DND-41 (cell line): ENCODE data around the gene CFAP20.

ENCODE experiments used
- ATAC-seq: fragments of 200-7000 bp; cut with Tn5 transposase; 3 replicates; pipeline ENCODE4 v1.9.1; 2021; ENCODE audit warnings: low read depth; ENCODE audit not compliant: insufficient read depth
- DNase-seq: peaks from one replicate; pipeline ENCODE4 v3.0.0-alpha.2; 2020
- H2AFZ ChIP-seq: 2 replicates; pipeline ENCODE4 v1.6.0; 2012; ENCODE audit warnings: low read depth, low read length
- H3K27ac ChIP-seq: 2 replicates; pipeline ENCODE4 v1.5.1; 2012; ENCODE audit warnings: low read length, inconsistent platforms
- H3K27me3 ChIP-seq: fragments of 200-600 bp; sonication (generic); 2 replicates; pipeline ENCODE4 v1.6.0; 2012; ENCODE audit warnings: low read length, mild to moderate bottlenecking, inconsistent platforms; ENCODE audit not compliant: insufficient read depth, poor library complexity
- H3K36me3 ChIP-seq: 2 replicates; pipeline ENCODE4 v1.5.1; 2012; ENCODE audit warnings: low read length, inconsistent platforms; ENCODE audit not compliant: insufficient read depth
- H3K4me1 ChIP-seq: 2 replicates; pipeline ENCODE4 v1.5.1; 2012; ENCODE audit warnings: mild to moderate bottlenecking, low read length; ENCODE audit not compliant: insufficient read depth
- H3K4me2 ChIP-seq: 2 replicates; pipeline ENCODE4 v1.6.0; 2012; ENCODE audit warnings: mild to moderate bottlenecking, moderate library complexity, low read length, inconsistent platforms; ENCODE audit not compliant: insufficient read depth
- H3K4me3 ChIP-seq, 2 experiments: fragments of 200-600 bp in 1 of 2; shearing (Covaris generic) in 1 of 2; 2 replicates each; pipeline ENCODE4 v1.5.1; 2012 to 2016; ENCODE audit warnings: inconsistent platforms in 2 of 2, low read length in 2 of 2, mild to moderate bottlenecking in 2 of 2, low read depth in 1 of 2, moderate library complexity in 1 of 2
- H3K79me2 ChIP-seq: 2 replicates; pipeline ENCODE4 v1.6.0; 2012; ENCODE audit warnings: low read length, inconsistent platforms; ENCODE audit not compliant: insufficient read depth
- H3K9ac ChIP-seq: 2 replicates; pipeline ENCODE4 v1.6.0; 2012; ENCODE audit warnings: low read depth, mild to moderate bottlenecking, inconsistent platforms, low read length, moderate library complexity
- H3K9me3 ChIP-seq: 2 replicates; pipeline ENCODE4 v1.5.1; 2012; ENCODE audit warnings: low read length, moderate library complexity, mild to moderate bottlenecking, inconsistent platforms; ENCODE audit not compliant: insufficient read depth, severe bottlenecking
- H4K20me1 ChIP-seq: 2 replicates; pipeline ENCODE4 v1.6.0; 2012; ENCODE audit warnings: low read length; ENCODE audit not compliant: insufficient read depth
- CTCF ChIP-seq: IDR thresholded peaks from 2 replicates; pipeline ENCODE4 v1.5.1; 2012; ENCODE audit warnings: borderline replicate concordance, low read length, moderate library complexity, mild to moderate bottlenecking; ENCODE audit not compliant: poor library complexity, severe bottlenecking; ENCODE audit errors: extremely low read depth
- EZH2 ChIP-seq: IDR thresholded peaks from 3 replicates; pipeline ENCODE4 v1.6.1; 2012; ENCODE audit warnings: borderline replicate concordance, low read depth, mild to moderate bottlenecking, moderate library complexity, low read length, inconsistent platforms; ENCODE audit not compliant: severe bottlenecking

Gene CFAP20

DNA sequence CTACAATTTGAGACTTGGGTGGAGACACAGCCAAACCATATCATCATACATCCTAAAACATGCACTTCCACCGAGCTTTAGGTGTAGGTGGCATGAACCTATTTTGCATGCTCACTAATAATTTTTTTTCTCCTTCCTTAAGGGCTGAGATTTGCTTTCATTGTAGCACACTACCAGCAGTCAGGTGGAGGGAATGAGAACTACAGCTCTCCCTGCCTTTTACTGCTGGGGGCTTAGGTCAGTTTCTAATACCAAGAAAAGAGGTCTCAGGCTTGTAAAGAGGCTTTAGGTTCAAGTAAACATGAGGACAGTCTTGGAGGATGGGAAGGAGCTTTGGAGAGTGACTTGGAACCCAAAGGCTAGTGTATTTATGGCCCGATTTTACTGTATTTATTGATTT is 22.0 kb downstream of the CFAP20 start:
- ATAC-seq (no peak), DNase-seq (no peak)
- H3K4me3 ChIP-seq = no peak overlapping the region
- no peak overlapping the region for H3K9ac ChIP-seq
- no peaks in the 10 kb centered on the region for H3K79me2 ChIP-seq
- TF ChIP-seq CTCF (no peak), EZH2 (no peak)
- no peaks in the 10 kb centered on the region for H3K36me3 ChIP-seq
- H4K20me1 ChIP-seq = 0 out of 2 replicates have a peak, but pooled peaks cover 3% of the 10 kb centered on the region
- no peaks in the 10 kb centered on the region for H3K9me3 ChIP-seq
- H2AFZ ChIP-seq = no peak overlapping the region
- no peak overlapping the region for H3K4me2 ChIP-seq
- no peaks in the 10 kb centered on the region for H3K4me1 ChIP-seq
- H3K27ac ChIP-seq = no peak overlapping the region
- H3K27me3 ChIP-seq = no peaks in the 10 kb centered on the region

DNA sequence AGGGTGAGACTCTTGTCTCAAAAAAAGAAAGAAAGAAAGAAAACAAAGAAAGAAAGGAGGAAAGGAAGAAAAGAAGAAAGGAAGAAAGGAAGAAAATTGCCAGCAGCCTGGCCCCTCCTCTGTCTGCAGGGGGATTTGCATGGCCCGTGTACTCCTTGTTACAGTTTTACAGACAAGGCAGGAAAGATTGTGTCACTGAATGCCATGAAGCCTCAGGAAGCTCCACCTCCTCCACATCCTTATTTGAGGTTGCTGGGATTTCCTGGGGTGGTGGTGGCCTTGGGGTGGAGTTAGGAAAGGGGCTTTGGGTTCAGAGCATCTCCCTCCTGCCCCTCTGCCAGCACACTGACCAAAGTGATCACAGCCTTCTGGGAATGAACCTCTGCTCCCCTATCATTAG is 23.6 kb downstream of the CFAP20 start:
- H3K4me1 ChIP-seq = no peaks in the 10 kb centered on the region
- no peaks in the 10 kb centered on the region for H3K27me3 ChIP-seq
- H3K9ac ChIP-seq = no peak overlapping the region

GRCh38 chr16:58102665-58103392 is 26.4 kb downstream of the CFAP20 start:
- H4K20me1 ChIP-seq = no peaks in the 10 kb centered on the region
- H3K4me1 ChIP-seq = no peaks in the 10 kb centered on the region
- H3K4me2 ChIP-seq = no peak overlapping the region
- no peaks in the 10 kb centered on the region for H3K36me3 ChIP-seq
- H3K9me3 ChIP-seq = no peaks in the 10 kb centered on the region
- H2AFZ ChIP-seq = no peak overlapping the region
- no peaks in the 10 kb centered on the region for H3K79me2 ChIP-seq
- H3K4me3 ChIP-seq = no peak overlapping the region
- peak; percentile 34 for DNase-seq
- TF ChIP-seq EZH2 (no peak), CTCF (no peak)
- no peak overlapping the region for H3K9ac ChIP-seq
- no peaks in the 10 kb centered on the region for H3K27me3 ChIP-seq
- peak; percentile 69 for ATAC-seq
- H3K27ac ChIP-seq = no peak overlapping the region

More for the DNA sequence above, 23.6 kb downstream of the CFAP20 start:
- H3K4me3 ChIP-seq = no peak overlapping the region
- no peaks in the 10 kb centered on the region for H4K20me1 ChIP-seq
- H3K9me3 ChIP-seq = no peaks in the 10 kb centered on the region
- TF ChIP-seq CTCF (no peak), EZH2 (no peak)
- H3K36me3 ChIP-seq = no peaks in the 10 kb centered on the region
- no peak overlapping the region for H3K4me2 ChIP-seq
- H2AFZ ChIP-seq = no peak overlapping the region
- H3K79me2 ChIP-seq = no peaks in the 10 kb centered on the region
- H3K27ac ChIP-seq = no peak overlapping the region
- DNase-seq = no peak
- peak; percentile 39; the same call in 1 of the 3 replicates for ATAC-seq
